ENCODE data around the gene NOX4. TPM values are rescaled to one million over a fixed set of nuclear protein-coding genes. Genes with fewer than 3 reads are reported as not detected.
"Not testable (repeated sequence)": the region's sequence is repeated elsewhere in the genome, so short reads cannot be mapped to it uniquely, and the experiment has no call there.

NOX4 gene
- total RNA-seq, 2 donors from 2014 or later: 5.9 to 20.2 TPM

DNA sequence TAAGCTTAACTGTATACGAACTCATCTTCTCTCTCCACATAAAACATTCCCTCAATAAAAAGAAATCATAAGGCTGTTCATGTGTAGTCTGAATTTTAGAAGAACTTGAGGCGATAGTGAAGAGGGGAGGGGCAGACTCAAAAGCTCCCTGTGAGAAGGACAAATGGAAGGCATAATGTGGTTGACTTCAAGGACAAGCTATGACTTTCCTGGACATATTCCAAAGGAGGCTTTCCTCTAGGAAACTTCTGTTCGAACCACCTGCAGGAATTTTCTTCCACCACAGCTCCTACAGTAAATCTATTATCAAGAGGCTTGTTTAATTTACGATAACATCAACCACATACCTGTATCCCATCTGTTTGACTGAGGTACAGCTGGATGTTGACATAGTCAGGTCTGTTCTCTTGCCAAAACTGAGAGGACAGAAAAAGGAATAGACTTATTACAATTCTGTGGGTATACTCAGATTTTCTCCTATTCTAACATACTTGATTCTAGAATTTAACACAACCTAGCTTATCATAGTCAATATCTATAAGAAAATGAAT lies 154.0 kb downstream of the NOX4 start:
- H3K27ac ChIP-seq, H3K4me1 ChIP-seq: not testable (repeated sequence)

DNA sequence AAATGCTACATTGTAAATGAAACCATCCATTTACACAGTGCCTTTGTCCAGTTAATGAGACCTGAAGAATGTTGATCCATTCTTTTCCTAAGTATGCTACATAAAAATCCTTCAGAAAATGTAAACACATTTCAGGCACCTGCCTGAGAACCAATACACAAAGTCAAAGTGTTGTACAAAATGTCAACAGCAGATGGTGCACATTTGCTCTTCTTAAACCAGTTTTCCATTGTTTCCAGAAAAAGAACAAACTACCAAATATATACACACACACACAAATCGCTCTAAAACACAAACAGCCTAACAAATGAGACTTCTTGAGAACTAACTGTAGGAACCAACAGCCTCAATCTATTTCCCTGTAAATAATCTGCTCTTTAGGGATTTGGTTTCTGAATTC lies 157.5 kb downstream of the NOX4 start:
- TF ChIP-seq, protein P1, sequence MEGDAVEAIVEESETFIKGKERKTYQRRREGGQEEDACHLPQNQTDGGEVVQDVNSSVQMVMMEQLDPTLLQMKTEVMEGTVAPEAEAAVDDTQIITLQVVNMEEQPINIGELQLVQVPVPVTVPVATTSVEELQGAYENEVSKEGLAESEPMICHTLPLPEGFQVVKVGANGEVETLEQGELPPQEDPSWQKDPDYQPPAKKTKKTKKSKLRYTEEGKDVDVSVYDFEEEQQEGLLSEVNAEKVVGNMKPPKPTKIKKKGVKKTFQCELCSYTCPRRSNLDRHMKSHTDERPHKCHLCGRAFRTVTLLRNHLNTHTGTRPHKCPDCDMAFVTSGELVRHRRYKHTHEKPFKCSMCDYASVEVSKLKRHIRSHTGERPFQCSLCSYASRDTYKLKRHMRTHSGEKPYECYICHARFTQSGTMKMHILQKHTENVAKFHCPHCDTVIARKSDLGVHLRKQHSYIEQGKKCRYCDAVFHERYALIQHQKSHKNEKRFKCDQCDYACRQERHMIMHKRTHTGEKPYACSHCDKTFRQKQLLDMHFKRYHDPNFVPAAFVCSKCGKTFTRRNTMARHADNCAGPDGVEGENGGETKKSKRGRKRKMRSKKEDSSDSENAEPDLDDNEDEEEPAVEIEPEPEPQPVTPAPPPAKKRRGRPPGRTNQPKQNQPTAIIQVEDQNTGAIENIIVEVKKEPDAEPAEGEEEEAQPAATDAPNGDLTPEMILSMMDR (IDR thresholded peaks at IDR 0.05): peak in 1 of 2 donors; percentile 55
- not testable (repeated sequence) for H3K27ac ChIP-seq; H3K36me3 ChIP-seq; DNase-seq (ENCODE audit: low spot score); H3K4me1 ChIP-seq; H3K4me3 ChIP-seq; H3K27me3 ChIP-seq; H3K9me3 ChIP-seq

More for the DNA sequence above, 154.0 kb downstream of the NOX4 start:
- H3K9me3 ChIP-seq; DNase-seq (ENCODE audit: low spot score); H3K27me3 ChIP-seq; H3K4me3 ChIP-seq; H3K36me3 ChIP-seq: not testable (repeated sequence)

GRCh38 chr11:89331940-89332339 lies 159.2 kb downstream of the NOX4 start:
- H3K4me1 ChIP-seq; H3K27ac ChIP-seq; DNase-seq (ENCODE audit: low spot score); H3K4me3 ChIP-seq; H3K27me3 ChIP-seq; H3K36me3 ChIP-seq; H3K9me3 ChIP-seq: not testable (repeated sequence)

DNA sequence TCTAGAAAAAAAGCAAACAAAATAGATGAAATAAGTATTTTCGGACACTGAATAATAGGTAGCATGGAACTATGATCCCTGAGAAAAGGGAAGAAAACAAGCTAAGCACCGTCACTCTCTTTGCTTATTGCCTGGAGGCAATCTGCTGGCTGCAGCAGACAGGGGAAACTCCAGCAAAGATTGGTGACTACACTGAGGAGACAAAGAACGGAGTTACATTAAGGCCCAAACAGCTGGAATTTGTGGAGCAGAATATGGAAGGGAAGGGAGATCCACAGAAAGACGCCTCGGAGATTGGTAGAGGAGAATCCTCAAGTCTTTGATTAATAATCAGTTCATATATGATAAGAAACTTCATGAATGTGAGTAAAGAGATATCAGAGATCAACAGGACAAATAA lies 163.3 kb downstream of the NOX4 start:
- no peaks in the 10 kb centered on the region for H3K27me3 ChIP-seq
- no peak overlapping the region for H3K27ac ChIP-seq
- TF ChIP-seq, protein P1 (IDR thresholded peaks at IDR 0.05): no peak
- DNase-seq (ENCODE audit: low spot score): no peak
- no peaks in the 10 kb centered on the region for H3K4me1 ChIP-seq
- no peaks in the 10 kb centered on the region for H3K9me3 ChIP-seq
- no peak overlapping the region for H3K4me3 ChIP-seq
- H3K36me3 ChIP-seq: no peaks in the 10 kb centered on the region

GRCh38 chr11:89321401-89321800 lies 169.8 kb downstream of the NOX4 start:
- DNase-seq (ENCODE audit: low spot score): no peak
- Histone ChIP-seq H3K36me3 (no peaks in the 10 kb centered on the region), H3K4me1 (no peaks in the 10 kb centered on the region), H3K4me3 (no peak overlapping the region), H3K27ac (no peak overlapping the region), H3K27me3 (no peaks in the 10 kb centered on the region), H3K9me3 (no peaks in the 10 kb centered on the region)
- TF ChIP-seq, protein P1 (IDR thresholded peaks at IDR 0.05): no peak

GRCh38 chr11:89310607-89311006 lies 180.6 kb downstream of the NOX4 start:
- H3K27ac ChIP-seq; DNase-seq (ENCODE audit: low spot score); H3K4me1 ChIP-seq; H3K27me3 ChIP-seq; H3K36me3 ChIP-seq; H3K9me3 ChIP-seq; H3K4me3 ChIP-seq: not testable (repeated sequence)

GRCh38 chr11:89309321-89309985 lies 181.7 kb downstream of the NOX4 start:
- H3K4me1 ChIP-seq; H3K27me3 ChIP-seq; DNase-seq (ENCODE audit: low spot score); H3K9me3 ChIP-seq; H3K4me3 ChIP-seq; H3K27ac ChIP-seq; H3K36me3 ChIP-seq: not testable (repeated sequence)

- H3K4me1 ChIP-seq; H3K36me3 ChIP-seq; H3K27ac ChIP-seq; DNase-seq (ENCODE audit: low spot score); H3K9me3 ChIP-seq; H3K4me3 ChIP-seq; H3K27me3 ChIP-seq: not testable (repeated sequence)
These were observed 182.9 kb downstream of the NOX4 start for GRCh38 chr11:89308272-89308671.

GRCh38 chr11:89303029-89303428 lies 188.1 kb downstream of the NOX4 start:
- H3K4me3 ChIP-seq; H3K9me3 ChIP-seq; H3K27ac ChIP-seq; H3K27me3 ChIP-seq; DNase-seq (ENCODE audit: low spot score); H3K36me3 ChIP-seq; H3K4me1 ChIP-seq: not testable (repeated sequence)

DNA sequence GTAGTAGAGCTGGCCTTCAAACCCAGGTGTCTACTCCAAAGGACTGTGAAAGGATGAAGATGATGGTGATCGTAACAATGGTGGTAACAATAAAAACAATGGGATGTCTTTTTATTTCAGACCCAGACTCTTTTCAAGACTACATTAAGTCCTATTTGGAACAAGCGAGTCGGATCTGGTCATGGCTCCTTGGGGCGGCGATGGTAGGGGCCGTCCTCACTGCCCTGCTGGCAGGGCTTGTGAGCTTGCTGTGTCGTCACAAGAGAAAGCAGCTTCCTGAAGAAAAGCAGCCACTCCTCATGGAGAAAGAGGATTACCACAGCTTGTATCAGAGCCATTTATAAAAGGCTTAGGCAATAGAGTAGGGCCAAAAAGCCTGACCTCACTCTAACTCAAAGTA lies 196.2 kb downstream of the NOX4 start:
- not testable (repeated sequence) for H3K4me1 ChIP-seq; H3K9me3 ChIP-seq; H3K27me3 ChIP-seq; H3K36me3 ChIP-seq; H3K4me3 ChIP-seq; DNase-seq (ENCODE audit: low spot score); H3K27ac ChIP-seq
